HG03095 (cell line): ENCODE results near the gene ZNF580.

Experiments used
- ATAC-seq: cut with Tn5 transposase; IDR thresholded peaks from one replicate; pipeline ENCODE4 v1.9.1; 2021; ENCODE audit warnings: moderate library complexity; ENCODE audit not compliant: unreplicated experiment

The ZNF580 gene

GRCh38 chr19:55688422-55689218, 47.8 kb downstream of the ZNF580 start:
- no peak for ATAC-seq

- ATAC-seq, result no peak
These were observed 48.8 kb downstream of the ZNF580 start for GRCh38 chr19:55689411-55690108.

- ATAC-seq, result no peak
These were observed 49.4 kb downstream of the ZNF580 start for GRCh38 chr19:55690109-55690768.

GRCh38 chr19:55690769-55691545, 50.2 kb downstream of the ZNF580 start:
- no peak for ATAC-seq

GRCh38 chr19:55691561-55692481, 51.0 kb downstream of the ZNF580 start:
- no peak for ATAC-seq

- ATAC-seq, result no peak
These were observed 51.9 kb downstream of the ZNF580 start for GRCh38 chr19:55692681-55693081.
